KMS-11 (cell line): ENCODE data around the gene ZNF423.

Source experiments
- H2AFZ ChIP-seq: fragments of 200-600 bp; sonication (generic); 2 replicates; pipeline ENCODE4 v1.6.1; 2016; ENCODE audit warnings: antibody characterized with exemption, mixed run types, low read depth
- H3K27ac ChIP-seq: fragments of 200-600 bp; sonication (generic); 2 replicates; pipeline ENCODE4 v1.6.1; 2016; ENCODE audit warnings: mild to moderate bottlenecking, mixed run types
- H3K27me3 ChIP-seq: fragments of 200-600 bp; sonication (generic); 2 replicates; pipeline ENCODE4 v1.6.1; 2017; ENCODE audit warnings: mild to moderate bottlenecking, low read depth, mixed run types, moderate library complexity; ENCODE audit not compliant: insufficient read depth
- H3K36me3 ChIP-seq: fragments of 200-600 bp; sonication (generic); 2 replicates; pipeline ENCODE4 v1.6.1; 2017; ENCODE audit warnings: mild to moderate bottlenecking, mixed run types; ENCODE audit not compliant: insufficient read depth
- H3K4me1 ChIP-seq: fragments of 200-600 bp; sonication (generic); 2 replicates; pipeline ENCODE4 v1.6.1; 2016; ENCODE audit warnings: mild to moderate bottlenecking, low read depth, mixed run types; ENCODE audit not compliant: poor library complexity, severe bottlenecking
- H3K4me2 ChIP-seq: fragments of 200-600 bp; sonication (generic); 2 replicates; pipeline ENCODE4 v1.7.0; 2016; ENCODE audit warnings: mild to moderate bottlenecking, mixed run types
- H3K4me3 ChIP-seq: fragments of 200-600 bp; sonication (generic); IDR thresholded peaks from 2 replicates; pipeline ENCODE4 v1.6.1; 2017; ENCODE audit warnings: low read depth, low read length, mixed read lengths; ENCODE audit not compliant: insufficient read depth
- H3K79me2 ChIP-seq: fragments of 200-600 bp; sonication (generic); 2 replicates; pipeline ENCODE4 v1.6.1; 2016; ENCODE audit warnings: low read depth, mixed run types; ENCODE audit not compliant: insufficient read depth
- H3K9ac ChIP-seq: fragments of 200-600 bp; sonication (generic); 2 replicates; pipeline ENCODE4 v1.6.1; 2016; ENCODE audit warnings: mild to moderate bottlenecking, mixed run types
- H4K20me1 ChIP-seq: fragments of 200-600 bp; sonication (generic); 2 replicates; pipeline ENCODE4 v1.6.1; 2016; ENCODE audit warnings: mild to moderate bottlenecking, mixed run types; ENCODE audit not compliant: insufficient read depth
- TF ChIP-seq, protein P1 (sequence below): fragments of 200-600 bp; sonication (generic); conservative IDR thresholded peaks from 2 replicates; pipeline ENCODE4 v1.6.1; 2017; ENCODE audit warnings: low read depth, mild to moderate bottlenecking, antibody characterized with exemption, low read length, moderate library complexity, mixed read lengths

Gene ZNF423

DNA sequence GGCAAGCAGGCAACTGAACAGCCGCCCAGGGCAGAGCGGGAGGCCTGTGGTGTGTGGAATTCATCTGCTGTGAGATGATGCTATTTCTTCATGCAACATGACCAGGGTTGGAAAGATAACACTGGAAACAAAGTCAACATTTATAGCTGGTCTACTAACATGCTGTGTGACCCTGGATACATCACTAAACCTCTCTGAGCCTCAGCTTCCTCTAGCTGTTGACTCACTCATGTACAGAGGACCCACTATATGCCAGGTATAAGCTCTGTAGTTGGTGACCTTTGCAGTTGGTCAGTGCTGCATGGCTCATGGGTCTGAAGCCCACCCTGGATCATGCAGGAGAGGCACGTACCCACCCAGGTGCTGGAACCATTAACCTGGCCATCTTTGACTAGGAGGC, 180.9 kb downstream of the ZNF423 start:
- no peak overlapping the region for H3K4me2 ChIP-seq
- no peak overlapping the region for H3K4me3 ChIP-seq
- no peak overlapping the region for H3K9ac ChIP-seq
- H3K27ac ChIP-seq: no peak overlapping the region
- TF ChIP-seq, protein P1, sequence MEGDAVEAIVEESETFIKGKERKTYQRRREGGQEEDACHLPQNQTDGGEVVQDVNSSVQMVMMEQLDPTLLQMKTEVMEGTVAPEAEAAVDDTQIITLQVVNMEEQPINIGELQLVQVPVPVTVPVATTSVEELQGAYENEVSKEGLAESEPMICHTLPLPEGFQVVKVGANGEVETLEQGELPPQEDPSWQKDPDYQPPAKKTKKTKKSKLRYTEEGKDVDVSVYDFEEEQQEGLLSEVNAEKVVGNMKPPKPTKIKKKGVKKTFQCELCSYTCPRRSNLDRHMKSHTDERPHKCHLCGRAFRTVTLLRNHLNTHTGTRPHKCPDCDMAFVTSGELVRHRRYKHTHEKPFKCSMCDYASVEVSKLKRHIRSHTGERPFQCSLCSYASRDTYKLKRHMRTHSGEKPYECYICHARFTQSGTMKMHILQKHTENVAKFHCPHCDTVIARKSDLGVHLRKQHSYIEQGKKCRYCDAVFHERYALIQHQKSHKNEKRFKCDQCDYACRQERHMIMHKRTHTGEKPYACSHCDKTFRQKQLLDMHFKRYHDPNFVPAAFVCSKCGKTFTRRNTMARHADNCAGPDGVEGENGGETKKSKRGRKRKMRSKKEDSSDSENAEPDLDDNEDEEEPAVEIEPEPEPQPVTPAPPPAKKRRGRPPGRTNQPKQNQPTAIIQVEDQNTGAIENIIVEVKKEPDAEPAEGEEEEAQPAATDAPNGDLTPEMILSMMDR: no peak
- no peak overlapping the region for H2AFZ ChIP-seq
- H3K27me3 ChIP-seq: no peaks in the 10 kb centered on the region
- no peaks in the 10 kb centered on the region for H3K4me1 ChIP-seq
- H3K36me3 ChIP-seq: no peaks in the 10 kb centered on the region
- no peaks in the 10 kb centered on the region for H3K79me2 ChIP-seq
- H4K20me1 ChIP-seq: no peaks in the 10 kb centered on the region

DNA sequence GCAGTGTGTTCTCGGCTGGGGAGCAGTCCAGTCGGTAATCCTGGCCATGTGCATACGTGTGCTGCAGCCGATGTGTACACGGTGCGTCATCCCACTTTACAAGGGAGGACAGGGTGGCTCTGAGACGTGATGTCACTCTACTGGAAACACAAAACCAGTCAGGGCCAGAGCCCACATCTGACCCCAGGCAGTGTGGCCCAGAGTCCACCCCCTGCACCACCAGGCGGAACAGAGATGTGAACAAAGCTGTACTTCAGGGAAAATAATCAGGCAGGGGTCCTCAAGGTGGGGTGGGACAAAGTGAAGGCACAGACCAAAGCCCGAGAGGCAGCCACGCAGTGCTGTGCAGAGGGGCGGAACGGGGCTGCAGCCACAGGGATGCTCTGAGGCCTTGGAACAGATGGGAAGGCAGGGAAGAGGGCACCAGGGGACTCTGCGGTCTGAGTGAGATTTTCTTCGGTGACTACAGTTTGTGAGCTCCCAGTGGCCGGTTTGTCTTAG, 181.5 kb downstream of the ZNF423 start:
- Histone ChIP-seq H3K4me3 (no peak overlapping the region), H3K27me3 (no peaks in the 10 kb centered on the region), H3K36me3 (no peaks in the 10 kb centered on the region), H3K4me1 (no peaks in the 10 kb centered on the region), H3K27ac (no peak overlapping the region), H3K79me2 (no peaks in the 10 kb centered on the region), H3K4me2 (no peak overlapping the region), H4K20me1 (no peaks in the 10 kb centered on the region), H3K9ac (no peak overlapping the region), H2AFZ (no peak overlapping the region)
- TF ChIP-seq, protein P1: no peak

DNA sequence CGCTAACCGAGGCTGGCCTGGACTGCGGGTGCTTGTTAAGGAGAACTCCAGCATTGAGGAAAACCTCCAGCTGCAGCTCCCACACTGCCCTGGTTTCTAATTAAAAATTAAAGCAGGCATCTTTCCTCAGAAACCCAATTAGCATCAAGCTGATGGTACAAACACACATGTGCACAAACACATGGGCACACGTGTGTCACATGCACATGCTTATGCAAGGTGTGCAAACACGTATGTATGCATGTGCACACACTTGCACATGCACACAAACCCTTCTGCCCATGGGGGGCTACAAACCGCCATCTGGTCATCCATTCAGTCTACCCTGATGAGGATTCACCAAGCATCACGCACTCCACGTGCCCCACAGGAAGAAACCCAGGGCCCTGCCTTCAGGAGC, 182.5 kb downstream of the ZNF423 start:
- Histone ChIP-seq H3K4me3 (no peak overlapping the region), H2AFZ (no peak overlapping the region)

DNA sequence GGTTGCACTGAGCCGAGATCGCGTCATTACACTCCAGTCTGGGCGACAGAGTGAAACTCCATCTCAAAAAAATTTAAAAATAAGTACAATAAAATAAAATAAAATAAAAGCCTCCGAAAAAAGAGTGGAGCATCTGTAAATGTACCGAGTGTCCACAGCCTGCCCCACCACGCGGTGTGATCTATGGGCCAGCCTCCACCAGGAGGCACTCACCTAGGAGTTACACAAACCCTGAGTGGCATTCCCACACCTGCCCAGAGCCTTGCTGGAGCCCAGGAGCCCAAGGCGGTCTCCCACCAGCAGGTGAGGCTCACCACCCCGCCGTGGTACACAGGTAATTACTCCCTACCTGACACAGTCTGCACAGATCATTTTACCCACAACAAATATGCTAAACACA, 183.2 kb downstream of the ZNF423 start:
- Histone ChIP-seq H3K27me3 (no peaks in the 10 kb centered on the region), H4K20me1 (no peaks in the 10 kb centered on the region), H3K27ac (no peak overlapping the region), H3K9ac (no peak overlapping the region), H3K4me1 (no peaks in the 10 kb centered on the region), H3K4me3 (no peak overlapping the region), H3K36me3 (no peaks in the 10 kb centered on the region), H3K4me2 (no peak overlapping the region), H2AFZ (no peak overlapping the region), H3K79me2 (no peaks in the 10 kb centered on the region)
- TF ChIP-seq, protein P1: no peak

More for the DNA sequence above, 182.5 kb downstream of the ZNF423 start:
- Histone ChIP-seq H3K4me2 (no peak overlapping the region), H3K27me3 (no peaks in the 10 kb centered on the region), H3K9ac (no peak overlapping the region), H4K20me1 (no peaks in the 10 kb centered on the region), H3K79me2 (no peaks in the 10 kb centered on the region), H3K27ac (no peak overlapping the region), H3K36me3 (no peaks in the 10 kb centered on the region), H3K4me1 (no peaks in the 10 kb centered on the region)
- TF ChIP-seq, protein P1: no peak

DNA sequence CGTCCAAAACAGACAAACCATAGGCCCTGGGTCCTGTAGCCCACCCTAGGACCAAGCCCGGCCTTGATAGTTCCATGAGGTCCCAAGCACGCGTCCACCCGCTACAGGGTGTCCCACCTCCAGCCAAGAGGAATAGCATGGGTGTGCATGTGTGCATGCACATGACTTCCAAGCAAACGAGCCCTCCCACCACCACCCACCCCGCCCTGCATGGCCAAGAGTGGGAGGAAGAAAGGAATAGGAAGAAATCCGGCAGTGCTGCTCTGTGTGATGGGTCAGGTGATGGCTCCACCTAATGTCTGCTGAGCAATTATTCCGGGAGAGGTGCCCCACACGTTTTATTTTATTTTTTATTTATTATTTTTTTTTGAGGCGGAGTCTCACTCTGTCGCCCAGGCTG, 184.6 kb downstream of the ZNF423 start:
- H3K36me3 ChIP-seq: no peaks in the 10 kb centered on the region
- no peak overlapping the region for H3K4me3 ChIP-seq
- H2AFZ ChIP-seq: no peak overlapping the region
- no peak overlapping the region for H3K27ac ChIP-seq
- H3K27me3 ChIP-seq: no peaks in the 10 kb centered on the region
- no peak overlapping the region for H3K9ac ChIP-seq
- no peaks in the 10 kb centered on the region for H3K79me2 ChIP-seq
- H3K4me2 ChIP-seq: no peak overlapping the region
- no peaks in the 10 kb centered on the region for H3K4me1 ChIP-seq
- TF ChIP-seq, protein P1: no peak
- no peaks in the 10 kb centered on the region for H4K20me1 ChIP-seq
